Measurements from ENCODE around the gene EML4.

DNA sequence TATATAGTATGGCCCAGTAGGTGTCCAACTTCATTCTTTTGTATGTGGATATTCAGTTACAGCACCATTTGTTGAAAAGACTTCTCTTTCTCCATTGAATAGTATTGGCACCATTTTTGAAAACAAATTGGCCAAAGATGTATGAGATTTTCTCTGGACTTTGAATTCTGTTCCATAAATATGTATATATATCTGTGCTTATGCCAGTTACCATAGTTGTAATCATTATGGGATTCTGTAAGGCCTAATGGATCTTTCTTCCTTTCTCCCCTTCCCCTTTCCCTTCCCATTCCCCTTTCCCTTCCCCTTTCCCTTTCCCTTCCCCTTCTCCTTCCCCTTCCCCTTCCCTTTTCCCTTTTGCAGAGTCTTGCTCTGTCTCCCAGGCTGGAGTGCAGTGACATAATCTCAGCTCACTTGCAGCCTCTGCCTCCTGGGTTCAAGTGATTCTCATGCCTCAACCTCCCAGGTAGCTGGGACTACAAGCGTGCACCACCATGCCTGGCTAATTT, 140.9 kb downstream of the EML4 start:
- TF ChIP-seq CTCF (conservative IDR thresholded peaks at IDR 0.05; ENCODE audit: low read depth, low read length), result no peak
- TF ChIP-seq EZH2 (IDR thresholded peaks at IDR 0.05; ENCODE audit: low read length, unreplicated experiment), result no peak
- no peak for TF ChIP-seq EZH2phosphoT487 (IDR thresholded peaks at IDR 0.05; ENCODE audit: borderline replicate concordance, low read length)
